Activated T-cell treated with anti-CD3 and anti-CD28 coated beads, Interleukin-2, amount 50 U/mL, for 24 hours (primary cell): ENCODE measurements around the gene CEP152.
"Not testable (repeated sequence)": the region's sequence is repeated elsewhere in the genome, so short reads cannot be mapped to it uniquely, and the experiment has no call there.

ENCODE experiments used
- DNase-seq: peaks from one replicate; pipeline ENCODE4 v3.0.0-alpha.2; 2020
- H3K27ac Mint-ChIP-seq: 2 replicates; pipeline ENCODE4 v1.8.0; 2020; ENCODE audit warnings: mild to moderate bottlenecking, mixed read lengths
- H3K27me3 Mint-ChIP-seq: 2 replicates; pipeline ENCODE4 v1.8.0; 2020; ENCODE audit warnings: mixed read lengths
- H3K36me3 Mint-ChIP-seq: 2 replicates; pipeline ENCODE4 v1.8.0; 2020; ENCODE audit warnings: low read depth, mixed read lengths
- H3K4me1 Mint-ChIP-seq: 2 replicates; pipeline ENCODE4 v1.8.0; 2020; ENCODE audit warnings: low read depth, mixed read lengths
- H3K4me3 Mint-ChIP-seq: 2 replicates; pipeline ENCODE4 v1.8.0; 2020; ENCODE audit warnings: mild to moderate bottlenecking, moderate library complexity, mixed read lengths
- H3K9me3 Mint-ChIP-seq: 2 replicates; pipeline ENCODE4 v1.8.0; 2020; ENCODE audit warnings: mixed read lengths

CEP152 gene

DNA sequence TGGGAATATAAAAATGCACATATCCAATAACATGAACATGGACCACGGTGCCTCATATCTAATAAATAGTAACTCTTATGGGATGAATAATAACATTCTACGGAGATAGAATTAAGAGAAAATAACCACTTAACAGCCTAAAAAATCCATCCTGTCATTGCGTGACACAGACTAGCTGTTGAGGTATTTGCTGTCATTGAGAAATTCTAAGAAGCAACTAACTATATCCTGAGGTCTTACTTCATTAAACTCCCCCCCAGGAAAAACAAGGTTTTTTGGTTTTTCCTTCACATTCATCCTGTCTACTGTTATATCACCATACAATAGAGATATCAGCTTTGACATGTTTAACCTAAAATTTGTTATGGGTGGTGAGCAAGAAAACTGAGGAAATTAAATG is 14.3 kb downstream of the CEP152 start:
- DNase-seq, result no peak
- Mint-ChIP-seq H3K4me1 (peaks cover 29% of the 10 kb centered on the region), H3K9me3 (no peaks in the 10 kb centered on the region), H3K4me3 (no peak overlapping the region), H3K27me3 (no peaks in the 10 kb centered on the region), H3K36me3 (peaks cover 82% of the 10 kb centered on the region), H3K27ac (no peak overlapping the region)

DNA sequence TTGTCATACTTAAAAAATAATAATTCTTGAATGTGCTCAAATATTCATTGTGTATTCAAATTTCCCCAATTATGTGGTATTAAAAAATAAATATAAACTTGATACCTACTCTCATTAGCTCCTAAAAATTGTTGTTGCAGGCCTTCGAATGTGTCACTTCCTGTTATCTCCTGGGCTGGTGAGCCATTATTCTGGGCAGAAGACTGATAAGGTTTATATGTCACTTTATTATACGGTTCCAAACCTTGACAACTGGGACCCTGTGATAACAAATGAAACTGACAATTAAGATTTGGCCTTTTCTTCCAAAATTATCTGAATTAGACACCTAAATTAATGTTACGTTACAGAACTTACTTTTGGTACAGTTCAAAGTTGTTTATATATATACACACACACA is 15.0 kb downstream of the CEP152 start:
- H3K9me3 Mint-ChIP-seq, result no peaks in the 10 kb centered on the region
- no peak overlapping the region for H3K27ac Mint-ChIP-seq
- peaks cover 25% of the 10 kb centered on the region for H3K4me1 Mint-ChIP-seq
- H3K27me3 Mint-ChIP-seq, result no peaks in the 10 kb centered on the region
- no peak for DNase-seq
- peaks cover 80% of the 10 kb centered on the region for H3K36me3 Mint-ChIP-seq
- no peak overlapping the region for H3K4me3 Mint-ChIP-seq

DNA sequence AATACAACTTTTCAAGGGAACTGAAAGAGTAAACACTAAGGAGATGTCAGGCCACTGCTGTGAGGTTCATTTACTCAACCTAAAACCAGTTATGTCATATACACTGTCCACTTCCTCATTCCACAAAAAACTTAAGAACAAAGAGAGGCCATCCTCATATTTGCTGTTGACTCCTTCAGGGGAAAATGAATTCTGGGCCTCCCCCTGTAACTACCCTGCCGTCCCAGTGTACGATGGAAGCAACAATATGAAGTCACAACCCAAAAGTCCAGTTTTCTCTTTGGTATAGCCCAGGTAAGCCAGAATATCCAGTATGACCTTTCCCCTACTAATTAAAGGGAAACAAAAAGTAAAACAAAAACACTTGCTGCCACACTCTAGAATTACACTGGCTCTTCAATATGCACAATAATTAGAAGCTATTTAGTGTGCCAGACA is 16.2 kb downstream of the CEP152 start:
- Mint-ChIP-seq H3K27ac (peak overlapping the region; percentile 67), H3K4me3 (no peak overlapping the region), H3K27me3 (no peaks in the 10 kb centered on the region), H3K4me1 (peaks cover 23% of the 10 kb centered on the region), H3K36me3 (peaks cover 79% of the 10 kb centered on the region), H3K9me3 (no peaks in the 10 kb centered on the region)
- no peak for DNase-seq

DNA sequence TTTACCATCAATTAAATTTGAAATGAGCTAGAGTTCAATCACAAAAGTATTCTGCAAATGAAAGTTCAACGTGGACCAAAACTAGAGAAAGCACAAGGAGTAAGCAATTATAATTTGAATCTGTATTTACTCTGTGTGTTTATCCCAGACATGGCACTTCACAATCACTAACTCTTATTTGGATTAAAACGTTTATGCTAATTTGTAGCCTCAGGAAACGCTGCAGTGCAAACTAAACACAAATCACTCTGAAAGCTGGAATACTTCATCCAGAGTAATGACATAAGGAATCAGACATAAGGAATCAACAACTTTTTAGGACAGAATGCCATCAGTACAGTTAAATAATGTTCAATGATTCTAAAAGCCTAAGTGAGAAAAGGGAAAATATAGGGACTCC is 18.5 kb downstream of the CEP152 start:
- H3K4me3 Mint-ChIP-seq, result no peak overlapping the region
- H3K36me3 Mint-ChIP-seq, result peaks cover 87% of the 10 kb centered on the region
- H3K9me3 Mint-ChIP-seq, result no peaks in the 10 kb centered on the region
- no peak overlapping the region for H3K27ac Mint-ChIP-seq
- no peak for DNase-seq
- H3K4me1 Mint-ChIP-seq, result peaks cover 13% of the 10 kb centered on the region
- no peaks in the 10 kb centered on the region for H3K27me3 Mint-ChIP-seq

DNA sequence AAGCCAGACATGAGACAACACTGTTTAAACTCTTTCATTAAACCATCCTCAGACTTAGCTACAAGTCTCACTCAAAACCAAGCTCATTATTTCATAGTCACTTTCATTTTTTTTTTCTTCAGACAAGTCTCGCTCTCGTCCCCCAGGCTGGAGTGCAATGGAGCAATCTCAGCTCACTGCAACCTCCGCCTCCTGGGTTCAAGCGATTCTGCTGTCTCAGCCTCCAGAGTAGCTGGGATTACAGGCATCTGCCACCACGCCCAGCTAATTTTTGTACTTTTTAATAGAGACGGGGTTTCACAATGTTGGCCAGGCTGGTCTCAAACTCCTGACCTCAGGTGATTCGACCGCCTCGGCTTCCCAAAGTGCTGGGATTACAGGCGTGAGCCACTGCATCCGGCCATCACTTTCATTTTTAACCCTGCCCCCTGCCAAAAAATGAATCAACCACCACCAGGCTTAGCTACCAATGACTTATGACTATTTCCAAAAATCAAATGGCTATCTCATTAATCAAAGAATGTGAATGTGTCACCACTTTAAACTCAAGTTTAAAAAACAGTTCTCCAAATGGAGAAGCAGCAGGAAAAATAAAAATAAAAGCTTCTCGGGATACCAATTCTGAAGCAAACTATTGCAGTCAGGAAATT is 20.3 kb downstream of the CEP152 start:
- H3K4me1 Mint-ChIP-seq, H3K27me3 Mint-ChIP-seq, H3K27ac Mint-ChIP-seq, DNase-seq, H3K4me3 Mint-ChIP-seq, H3K9me3 Mint-ChIP-seq: not testable (repeated sequence)
- H3K36me3 Mint-ChIP-seq, result peaks cover 82% of the 10 kb centered on the region

DNA sequence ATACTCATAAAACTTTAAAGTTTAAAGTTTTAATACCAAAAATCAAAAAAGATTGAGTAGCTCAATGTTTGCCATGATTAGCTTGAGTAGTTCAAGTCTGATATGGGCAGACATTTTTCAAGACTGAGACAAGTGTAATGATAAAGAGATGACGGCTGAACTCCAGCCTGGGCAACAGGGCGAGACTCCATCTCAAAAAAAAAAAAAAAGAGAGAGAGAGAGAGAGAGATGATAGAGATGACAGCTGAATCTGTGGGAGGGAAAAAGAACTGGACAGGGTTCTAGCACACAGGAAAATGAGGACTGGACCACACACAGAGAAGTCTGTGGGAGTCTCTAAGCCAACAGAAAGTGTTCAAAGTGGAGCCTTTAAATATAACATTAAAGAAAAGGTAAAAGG is 25.2 kb downstream of the CEP152 start:
- DNase-seq, result no peak
- Mint-ChIP-seq H3K4me3 (no peak overlapping the region), H3K36me3 (peaks cover 86% of the 10 kb centered on the region), H3K9me3 (no peaks in the 10 kb centered on the region), H3K27ac (no peak overlapping the region), H3K27me3 (no peaks in the 10 kb centered on the region), H3K4me1 (no peaks in the 10 kb centered on the region)

DNA sequence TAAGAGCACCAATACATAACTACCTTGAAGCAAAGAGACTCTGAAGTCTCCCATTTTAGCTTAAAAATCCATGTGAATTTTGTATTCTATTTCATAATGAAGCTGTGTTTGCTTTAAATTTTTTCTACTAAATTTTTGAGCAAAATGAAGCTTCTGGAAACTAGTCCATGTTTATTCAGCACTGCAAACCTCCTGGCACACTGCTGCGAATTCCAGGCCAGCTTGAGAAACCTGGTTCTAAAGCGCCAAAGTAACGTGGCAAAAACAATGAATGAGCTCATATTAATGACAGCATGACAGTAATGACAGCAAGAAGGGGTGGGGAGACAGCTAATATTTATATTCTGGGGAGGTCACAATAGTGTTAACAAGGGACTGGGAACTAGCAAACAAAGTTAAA is 25.7 kb downstream of the CEP152 start:
- Mint-ChIP-seq H3K4me1 (no peaks in the 10 kb centered on the region), H3K9me3 (no peaks in the 10 kb centered on the region), H3K27me3 (no peaks in the 10 kb centered on the region), H3K4me3 (no peak overlapping the region), H3K27ac (no peak overlapping the region), H3K36me3 (peaks cover 86% of the 10 kb centered on the region)
- no peak for DNase-seq

DNA sequence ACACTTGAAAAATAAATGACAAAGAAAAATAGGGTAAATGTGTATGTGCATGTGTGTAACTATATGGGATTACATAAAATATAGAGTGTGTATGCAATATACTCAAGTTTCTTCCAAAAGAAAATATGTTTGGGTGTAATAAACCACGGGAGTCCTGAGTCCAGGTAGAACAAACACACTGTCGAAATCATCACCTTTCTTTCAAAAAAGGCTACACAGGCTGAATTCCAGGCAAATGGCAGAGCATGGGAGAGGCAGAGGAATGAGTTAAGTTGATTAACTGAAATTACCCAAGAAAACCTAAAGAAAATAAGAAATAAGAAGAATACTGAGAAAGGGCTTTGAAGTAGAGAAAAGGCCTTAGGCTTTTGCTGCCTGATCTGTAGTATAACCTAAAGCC is 26.1 kb downstream of the CEP152 start:
- Mint-ChIP-seq H3K4me3 (no peak overlapping the region), H3K27ac (no peak overlapping the region), H3K4me1 (no peaks in the 10 kb centered on the region), H3K36me3 (peaks cover 87% of the 10 kb centered on the region), H3K9me3 (no peaks in the 10 kb centered on the region), H3K27me3 (no peaks in the 10 kb centered on the region)
- no peak for DNase-seq

DNA sequence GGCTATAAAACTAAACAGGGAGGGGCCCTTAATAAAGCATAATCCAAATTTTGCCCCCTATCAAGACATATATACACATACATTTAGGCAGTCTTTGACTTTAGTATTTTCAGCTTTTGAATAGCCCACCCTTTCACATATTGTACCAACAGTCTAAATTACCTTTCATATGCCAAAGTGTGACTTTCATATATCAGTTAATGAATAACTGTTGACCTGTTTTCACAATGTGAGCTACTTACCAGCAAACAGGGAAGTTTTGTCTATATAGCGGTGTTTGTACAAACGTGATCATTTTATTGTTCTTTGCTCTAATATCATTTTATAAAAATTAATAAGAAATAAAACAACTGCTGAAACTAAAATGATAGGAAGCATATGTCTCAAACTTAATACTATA is 28.0 kb downstream of the CEP152 start:
- DNase-seq, result no peak
- Mint-ChIP-seq H3K27me3 (no peaks in the 10 kb centered on the region), H3K4me1 (no peaks in the 10 kb centered on the region), H3K36me3 (peaks cover 87% of the 10 kb centered on the region), H3K4me3 (no peak overlapping the region), H3K27ac (no peak overlapping the region), H3K9me3 (no peaks in the 10 kb centered on the region)

DNA sequence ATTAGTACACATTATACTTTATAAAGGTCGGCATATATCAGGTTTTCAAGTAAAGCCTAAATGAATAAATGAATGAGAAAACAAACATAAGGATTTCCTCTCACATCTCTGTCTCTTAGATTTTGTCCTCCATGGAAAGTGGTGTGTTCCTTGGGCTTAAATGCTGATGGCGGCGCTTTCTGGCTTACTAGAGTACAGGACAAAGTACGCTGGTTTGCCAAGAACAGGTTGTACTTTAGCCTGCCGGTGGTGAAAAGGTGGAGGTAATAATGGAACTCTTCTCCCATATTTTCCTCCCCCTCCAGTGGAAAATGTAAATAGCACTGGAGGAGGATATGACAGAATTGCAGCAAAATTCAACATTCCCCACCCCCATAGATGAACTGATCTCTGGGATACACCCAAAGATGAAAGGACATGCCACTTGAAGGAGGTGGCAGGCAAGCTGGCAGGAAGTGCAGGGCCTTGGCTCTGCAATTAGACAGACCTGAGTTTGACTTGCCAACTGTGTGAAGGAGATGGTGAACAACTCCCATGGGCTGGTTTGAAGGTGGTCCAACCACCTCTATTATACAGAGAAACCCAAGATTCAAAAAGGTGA is 29.3 kb downstream of the CEP152 start:
- Mint-ChIP-seq H3K4me1 (no peaks in the 10 kb centered on the region), H3K27me3 (no peaks in the 10 kb centered on the region), H3K36me3 (peaks cover 89% of the 10 kb centered on the region)

DNA sequence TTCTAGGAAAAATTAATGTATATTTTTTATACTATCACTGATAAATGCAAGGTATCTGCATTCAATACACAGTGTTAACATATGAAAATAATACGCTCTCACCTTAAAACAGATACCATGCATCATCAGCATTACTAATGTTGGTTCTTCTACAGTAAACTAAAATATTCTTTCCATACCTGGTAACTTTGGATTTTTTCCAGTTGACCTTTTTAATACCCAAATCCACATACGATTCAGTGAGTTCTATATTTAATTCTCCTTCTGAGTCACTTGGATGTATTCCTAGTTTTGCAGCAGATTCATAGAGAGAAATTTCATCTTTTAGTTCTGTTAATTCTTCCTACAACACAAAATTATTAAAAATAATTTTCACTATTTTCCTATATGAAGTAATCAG is 29.9 kb downstream of the CEP152 start:
- H3K36me3 Mint-ChIP-seq, result peaks cover 86% of the 10 kb centered on the region
- no peak overlapping the region for H3K27ac Mint-ChIP-seq
- no peaks in the 10 kb centered on the region for H3K9me3 Mint-ChIP-seq
- no peak overlapping the region for H3K4me3 Mint-ChIP-seq
- DNase-seq, result no peak
- H3K4me1 Mint-ChIP-seq, result no peaks in the 10 kb centered on the region
- H3K27me3 Mint-ChIP-seq, result no peaks in the 10 kb centered on the region

More for the DNA sequence above, 29.3 kb downstream of the CEP152 start:
- no peak for DNase-seq
- H3K4me3 Mint-ChIP-seq, result no peak overlapping the region
- no peaks in the 10 kb centered on the region for H3K9me3 Mint-ChIP-seq
- no peak overlapping the region for H3K27ac Mint-ChIP-seq

DNA sequence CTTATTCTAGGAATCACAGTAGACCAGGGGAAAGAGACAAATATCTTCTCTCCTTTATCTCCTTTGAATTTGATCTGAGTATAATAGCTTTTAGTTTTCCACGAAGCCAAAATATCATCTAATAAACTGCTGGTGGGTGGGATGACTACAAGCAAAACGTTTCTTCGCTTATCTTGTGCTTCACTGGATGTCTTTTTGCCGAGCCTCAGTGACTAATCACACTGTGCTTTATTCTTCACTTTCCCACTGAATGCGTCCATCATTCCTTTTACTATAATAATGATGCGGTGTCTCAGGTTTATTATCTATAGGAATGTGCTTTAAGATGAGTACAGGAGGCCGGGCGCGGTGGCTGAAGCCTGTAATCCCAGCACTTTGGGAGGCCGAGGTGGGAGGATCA is 32.5 kb downstream of the CEP152 start:
- H3K4me1 Mint-ChIP-seq, result no peaks in the 10 kb centered on the region
- DNase-seq, result no peak
- peaks cover 3% of the 10 kb centered on the region for H3K9me3 Mint-ChIP-seq
- no peak overlapping the region for H3K4me3 Mint-ChIP-seq
- no peaks in the 10 kb centered on the region for H3K27me3 Mint-ChIP-seq
- H3K36me3 Mint-ChIP-seq, result peaks cover 85% of the 10 kb centered on the region
- no peak overlapping the region for H3K27ac Mint-ChIP-seq

DNA sequence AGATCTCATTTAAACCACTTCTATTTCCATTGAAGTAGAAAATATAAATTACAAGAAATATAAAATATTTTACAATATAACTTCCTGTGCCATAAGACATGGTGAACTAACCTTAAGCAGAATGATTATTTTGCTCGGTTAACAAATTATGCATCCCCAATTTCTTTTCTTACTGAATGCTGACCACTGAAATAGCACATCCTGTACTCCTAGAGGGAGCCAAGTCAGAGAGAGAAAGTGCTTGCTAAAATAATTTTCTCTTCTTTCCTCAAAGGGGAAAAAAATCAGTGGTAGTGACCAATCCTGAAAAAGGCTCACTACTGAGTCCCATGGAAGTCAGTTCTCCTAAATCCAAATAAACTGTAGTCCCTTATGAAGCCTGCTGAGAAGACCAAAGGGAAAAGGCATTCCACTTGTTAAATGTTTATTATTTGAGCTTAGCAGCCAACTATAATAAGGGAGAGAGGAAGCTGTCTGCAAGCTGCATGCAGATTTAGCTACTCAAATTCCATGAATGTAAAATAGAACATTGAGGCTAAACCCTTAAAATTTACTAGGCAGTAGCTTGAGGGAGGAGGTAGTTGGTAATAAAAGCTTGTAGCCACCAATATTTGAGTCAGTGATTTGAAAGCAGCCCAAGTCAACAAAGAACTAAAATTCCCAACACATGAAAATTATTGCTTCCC is 33.1 kb downstream of the CEP152 start:
- Mint-ChIP-seq H3K9me3 (peaks cover 3% of the 10 kb centered on the region), H3K36me3 (peaks cover 86% of the 10 kb centered on the region), H3K27ac (no peak overlapping the region), H3K27me3 (no peaks in the 10 kb centered on the region), H3K4me3 (no peak overlapping the region), H3K4me1 (no peaks in the 10 kb centered on the region)
- no peak for DNase-seq

DNA sequence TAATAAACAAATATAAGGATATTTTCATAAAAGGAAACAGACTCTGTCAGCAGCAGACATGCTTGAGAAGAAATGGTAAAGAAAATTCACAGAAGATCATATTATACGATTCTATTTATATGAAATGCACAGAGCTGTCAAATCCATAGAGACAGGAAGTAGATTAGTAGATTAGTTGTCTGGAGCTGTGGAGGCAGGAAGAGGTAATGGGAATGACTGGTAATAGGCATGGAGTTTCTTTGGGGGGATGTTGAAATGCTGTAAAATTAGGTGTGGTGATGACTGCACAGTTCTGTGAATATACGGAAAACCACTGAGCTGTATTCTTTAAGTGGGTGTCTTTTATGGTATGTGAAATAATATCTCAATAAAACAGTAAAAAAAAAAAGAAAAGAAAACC is 35.3 kb downstream of the CEP152 start:
- Mint-ChIP-seq H3K9me3 (peaks cover 3% of the 10 kb centered on the region), H3K36me3 (peaks cover 88% of the 10 kb centered on the region), H3K4me3 (no peak overlapping the region), H3K27me3 (no peaks in the 10 kb centered on the region), H3K4me1 (peaks cover 2% of the 10 kb centered on the region), H3K27ac (no peak overlapping the region)
- DNase-seq, result no peak

DNA sequence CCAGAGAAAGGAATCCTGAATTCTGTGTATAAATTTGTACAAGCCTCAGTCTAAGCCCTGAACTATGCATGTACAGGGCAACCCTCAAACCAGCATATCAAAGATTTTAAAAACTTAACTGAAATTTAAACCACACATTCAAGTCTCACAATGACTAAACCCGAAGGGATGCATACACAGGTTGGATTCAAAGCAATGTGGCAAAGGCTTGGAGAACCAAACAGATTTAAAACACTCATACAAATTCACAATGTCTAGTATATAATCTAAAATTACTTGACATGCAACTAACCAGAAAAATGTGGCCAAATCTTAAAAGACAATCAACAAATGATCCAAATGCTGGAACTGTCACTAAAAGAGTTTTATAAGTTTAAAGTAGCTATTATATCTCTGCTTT is 36.4 kb downstream of the CEP152 start:
- H3K9me3 Mint-ChIP-seq, result peaks cover 3% of the 10 kb centered on the region
- peaks cover 2% of the 10 kb centered on the region for H3K4me1 Mint-ChIP-seq
- H3K27me3 Mint-ChIP-seq, result no peaks in the 10 kb centered on the region
- H3K27ac Mint-ChIP-seq, result no peak overlapping the region
- no peak overlapping the region for H3K4me3 Mint-ChIP-seq
- H3K36me3 Mint-ChIP-seq, result peaks cover 86% of the 10 kb centered on the region
- DNase-seq, result no peak
